GM10847 (cell line): ENCODE measurements around the gene CDH13.

Source experiments
- POLR2A ChIP-seq: IDR thresholded peaks from 2 replicates; pipeline ENCODE4 v1.6.1; 2011; ENCODE audit not compliant: insufficient read length; ENCODE audit errors: extremely low read depth

Gene CDH13

DNA sequence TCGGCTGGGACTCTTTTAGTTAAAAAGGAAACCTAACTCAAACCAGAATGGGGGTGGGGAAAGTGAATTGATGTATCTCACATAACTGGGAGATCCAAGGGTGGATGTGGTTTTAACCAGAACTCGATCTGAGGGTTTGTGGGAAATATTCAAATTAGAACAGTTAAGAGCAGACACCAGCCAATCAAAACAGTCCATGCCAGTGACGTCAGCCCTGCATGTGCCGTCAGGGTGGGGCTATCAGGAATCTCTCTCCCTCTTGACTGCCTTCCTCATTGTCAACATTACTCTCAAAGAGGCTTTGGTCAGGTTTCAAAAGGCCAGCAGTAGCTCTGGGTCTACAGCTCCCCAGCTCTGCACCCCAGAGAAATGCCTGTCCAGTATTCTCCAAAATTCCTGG lies 1086.8 kb downstream of the CDH13 start:
- no peak for TF ChIP-seq POLR2A

DNA sequence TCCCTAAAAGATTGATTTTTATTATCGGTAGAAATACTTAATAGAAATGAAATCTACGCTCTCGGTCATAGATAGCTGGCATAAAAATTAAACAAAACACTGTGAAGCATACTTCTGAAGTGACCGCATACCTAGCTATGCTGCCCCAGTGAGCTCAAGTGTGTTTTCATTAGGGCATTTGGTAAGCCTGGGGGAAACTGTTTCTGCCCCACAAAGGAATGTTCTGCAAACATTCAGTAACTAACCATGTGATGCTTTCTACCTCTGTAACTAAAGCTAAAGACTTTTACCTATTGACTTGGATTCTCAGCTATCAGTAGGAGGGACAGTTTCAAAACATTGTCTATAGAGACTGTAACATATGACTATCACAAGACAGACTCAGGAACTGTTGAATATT lies 1087.5 kb downstream of the CDH13 start:
- TF ChIP-seq POLR2A, result no peak

DNA sequence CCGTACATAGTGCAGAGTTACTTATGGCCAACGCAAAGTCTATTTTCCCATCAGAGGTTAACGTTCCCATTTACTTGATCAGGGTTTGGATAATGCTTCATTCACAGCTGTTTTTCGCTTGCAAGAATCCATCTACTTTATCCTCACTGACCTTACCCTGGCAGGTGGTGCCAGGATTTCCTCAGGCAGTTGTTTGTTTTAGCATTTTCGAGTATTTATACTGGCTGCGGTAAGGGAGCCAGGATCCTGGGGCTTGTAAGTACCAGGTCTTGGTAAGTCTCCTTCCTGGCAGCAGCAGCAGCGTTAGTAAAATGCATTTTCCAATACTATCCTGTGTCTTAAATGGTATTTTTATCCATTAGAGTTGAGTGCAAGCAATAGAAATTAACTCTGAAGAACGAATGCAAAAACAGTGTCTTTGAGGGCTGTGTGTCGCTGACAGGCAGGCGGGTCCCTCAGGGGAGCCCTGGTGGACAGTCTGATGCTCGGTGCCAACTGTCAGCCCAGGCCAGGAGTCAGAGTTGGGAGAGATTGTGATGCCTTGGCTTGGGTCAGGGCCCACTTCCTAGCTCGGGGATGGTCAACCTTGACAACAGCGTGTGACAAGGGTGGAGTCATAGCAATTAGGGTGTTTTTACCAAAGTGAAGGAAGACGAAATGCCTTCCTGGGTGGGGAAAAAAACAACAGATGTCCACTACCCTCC lies 1088.6 kb downstream of the CDH13 start:
- no peak for TF ChIP-seq POLR2A

DNA sequence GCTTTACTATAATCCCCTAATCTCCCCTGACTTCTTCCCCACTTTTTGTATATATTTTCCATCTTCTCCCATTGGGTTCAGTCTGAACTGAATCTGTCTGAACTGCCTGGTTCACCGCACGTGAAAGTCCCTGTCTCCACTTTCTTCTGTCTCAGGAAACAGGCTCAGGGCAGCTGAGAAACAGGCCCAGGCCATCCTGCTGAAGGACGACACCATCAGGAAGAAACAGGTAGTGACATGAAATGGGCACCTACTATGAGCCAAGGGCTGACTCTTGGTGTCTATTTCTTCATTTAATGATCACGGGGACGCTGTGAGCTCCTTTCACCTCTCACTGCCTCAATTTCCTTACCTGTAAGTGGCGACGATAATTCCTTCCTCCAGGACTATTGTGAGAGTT lies 1090.5 kb downstream of the CDH13 start:
- TF ChIP-seq POLR2A, result no peak

DNA sequence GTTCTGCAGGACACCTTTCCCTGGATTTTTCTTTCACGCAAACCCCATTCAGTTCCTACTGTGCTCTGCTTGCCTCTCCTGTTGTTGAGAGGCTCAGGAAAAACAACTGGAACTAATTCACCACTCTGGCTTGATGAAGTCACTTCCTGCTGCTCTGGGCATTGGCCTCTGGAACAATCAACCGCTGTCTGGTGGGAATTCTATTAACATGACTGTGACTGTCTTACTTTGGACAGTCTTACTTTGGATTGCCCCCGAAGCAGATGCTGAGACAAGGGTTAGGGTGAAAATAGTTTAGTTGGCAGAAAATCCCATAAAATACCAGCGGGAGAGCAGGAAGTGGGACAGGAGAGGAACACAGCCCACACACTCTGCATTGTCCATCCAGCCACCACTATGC lies 1091.0 kb downstream of the CDH13 start:
- no peak for TF ChIP-seq POLR2A

DNA sequence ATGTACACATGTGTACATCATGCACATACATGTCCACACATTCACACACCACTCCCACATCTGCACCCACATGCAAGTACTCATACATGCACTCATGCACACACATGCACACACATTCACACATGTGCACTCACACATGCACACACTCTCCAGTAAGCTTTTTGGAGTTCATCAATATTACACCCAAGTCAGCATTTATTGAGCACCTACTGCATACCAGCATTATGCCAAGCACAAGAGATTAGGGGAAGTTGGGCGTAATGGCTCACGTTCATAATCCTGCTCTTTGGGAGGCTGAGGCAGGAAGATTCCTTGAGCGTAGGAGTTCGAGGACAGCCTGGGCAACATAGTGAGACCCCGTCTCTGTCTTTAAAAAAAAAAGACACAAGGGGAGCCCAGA lies 1093.4 kb downstream of the CDH13 start:
- no peak for TF ChIP-seq POLR2A

DNA sequence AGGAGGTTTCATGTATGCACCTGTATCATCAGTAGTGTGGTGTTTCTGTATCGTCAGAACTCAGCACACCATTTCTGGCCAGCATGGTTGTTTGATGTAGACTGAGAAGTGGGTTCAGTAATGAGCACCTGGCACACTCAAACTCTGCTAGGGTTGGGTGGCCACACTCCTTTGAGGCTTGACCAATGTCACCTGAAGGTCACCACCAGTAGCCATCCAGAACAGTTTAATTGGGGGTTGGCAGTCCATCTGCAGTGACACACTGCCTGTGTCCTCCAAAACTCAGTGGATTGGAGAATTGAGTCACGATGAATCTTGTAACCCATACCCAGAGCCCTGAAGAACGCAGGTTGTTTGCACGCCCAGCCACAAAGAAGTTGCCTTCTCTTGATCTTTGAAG lies 1094.2 kb downstream of the CDH13 start:
- no peak for TF ChIP-seq POLR2A

DNA sequence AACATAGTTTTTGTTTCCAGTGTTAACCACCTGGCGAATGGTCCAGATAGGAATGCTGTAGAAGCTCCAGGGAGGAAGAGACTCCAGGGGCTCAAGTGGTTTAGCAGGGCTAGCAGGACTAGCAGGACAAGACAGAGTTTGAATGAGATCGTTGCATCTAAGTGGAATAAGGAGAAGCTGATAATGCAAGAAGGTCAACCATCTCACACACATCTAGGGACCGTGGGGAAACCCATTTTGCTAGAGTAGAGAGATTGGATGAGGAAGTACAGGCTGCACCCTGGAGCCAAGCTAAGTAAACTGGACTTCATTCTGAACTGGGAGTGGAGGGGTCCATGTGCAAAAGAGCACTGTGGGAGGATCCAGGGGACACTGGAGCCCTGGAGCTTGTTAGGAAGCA lies 1094.9 kb downstream of the CDH13 start:
- TF ChIP-seq POLR2A, result no peak

DNA sequence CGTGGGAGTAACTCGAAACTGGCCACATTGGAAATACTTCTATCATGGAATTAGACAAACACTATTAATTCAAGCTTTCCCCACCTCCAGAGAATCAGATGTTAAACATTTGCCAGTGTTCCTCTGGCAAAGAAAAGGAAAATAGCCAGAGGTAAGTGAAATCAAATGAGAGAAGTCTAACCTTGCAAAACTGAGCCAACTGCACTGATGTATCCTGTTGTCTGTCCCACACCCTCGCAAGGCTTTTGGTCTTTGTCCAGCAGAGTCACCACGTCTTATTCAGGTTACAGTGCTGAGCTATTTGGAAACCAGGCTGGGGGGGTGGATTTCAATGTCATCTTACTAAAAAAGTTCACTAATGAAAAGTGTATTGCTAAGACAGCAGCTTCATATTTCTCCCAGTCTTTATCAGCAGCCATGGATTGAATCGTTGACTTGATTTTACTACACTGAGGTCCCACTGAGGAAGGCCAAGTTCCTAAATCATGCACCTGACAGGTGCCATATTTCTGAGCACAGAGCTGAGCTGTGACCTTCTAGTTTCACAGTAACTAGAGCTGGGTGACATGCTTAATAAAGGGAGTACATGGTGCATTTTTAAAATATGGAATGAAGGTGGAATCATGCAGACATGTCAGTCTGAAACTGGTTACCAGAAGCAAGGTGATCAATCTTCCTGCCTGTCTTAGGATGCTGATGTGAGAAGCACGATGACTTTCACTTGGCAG lies 1095.9 kb downstream of the CDH13 start:
- TF ChIP-seq POLR2A, result no peak

DNA sequence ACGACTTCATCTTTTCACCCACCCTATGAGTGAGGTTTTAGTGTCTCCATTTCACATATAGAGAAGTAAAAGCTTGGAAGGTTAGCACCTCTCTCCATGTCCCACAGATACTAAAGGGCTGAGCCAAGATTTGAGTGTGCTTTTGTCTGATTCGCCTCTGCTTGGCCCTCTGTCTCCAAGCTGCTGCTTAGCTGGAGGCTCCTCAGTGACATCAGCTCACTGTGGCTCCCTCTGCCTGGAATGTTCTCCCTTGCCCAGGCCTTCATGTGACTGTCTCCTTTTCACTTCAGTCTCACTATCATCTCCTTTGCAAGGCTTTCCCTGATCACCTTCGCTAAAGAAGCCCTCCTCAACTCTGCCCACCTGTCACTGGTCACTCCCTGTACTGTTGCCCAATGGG lies 1096.5 kb downstream of the CDH13 start:
- no peak for TF ChIP-seq POLR2A

DNA sequence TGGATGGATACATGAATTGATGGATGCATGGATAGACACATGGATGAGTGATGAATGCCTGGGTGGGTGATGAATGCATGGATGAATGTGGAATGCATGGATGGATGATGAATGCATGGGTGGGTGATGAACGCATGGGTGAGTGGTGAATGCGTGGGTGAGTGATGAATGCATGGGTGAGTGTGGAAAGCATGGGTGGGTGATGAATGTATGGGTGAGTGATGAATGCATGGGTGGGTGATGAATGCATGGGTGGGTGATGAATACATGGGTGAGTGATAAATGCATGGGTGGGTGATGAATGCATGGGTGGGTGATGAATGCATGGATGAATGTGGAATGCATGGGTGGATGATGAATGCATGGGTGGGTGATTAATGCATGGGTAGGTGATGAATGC lies 1097.1 kb downstream of the CDH13 start:
- no peak for TF ChIP-seq POLR2A

DNA sequence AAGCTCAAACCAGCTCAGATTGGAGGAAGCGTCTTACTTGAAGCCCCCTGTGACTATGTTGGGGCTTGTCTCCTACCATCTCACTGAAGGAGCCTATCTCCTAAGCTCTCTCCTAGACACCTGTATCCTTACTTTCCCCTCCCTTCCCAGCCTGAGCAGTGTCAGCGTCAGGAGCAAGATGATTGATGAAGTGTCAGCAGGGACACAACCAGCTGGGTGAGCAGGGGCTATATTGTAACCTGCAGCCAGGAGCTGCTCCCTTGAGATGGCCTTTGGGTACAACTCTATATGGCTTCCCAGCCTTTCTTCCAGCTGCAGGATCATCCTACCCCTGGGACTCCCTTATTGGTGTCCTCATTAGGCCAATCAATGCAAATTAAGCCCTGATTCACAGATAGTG lies 1097.8 kb downstream of the CDH13 start:
- no peak for TF ChIP-seq POLR2A

DNA sequence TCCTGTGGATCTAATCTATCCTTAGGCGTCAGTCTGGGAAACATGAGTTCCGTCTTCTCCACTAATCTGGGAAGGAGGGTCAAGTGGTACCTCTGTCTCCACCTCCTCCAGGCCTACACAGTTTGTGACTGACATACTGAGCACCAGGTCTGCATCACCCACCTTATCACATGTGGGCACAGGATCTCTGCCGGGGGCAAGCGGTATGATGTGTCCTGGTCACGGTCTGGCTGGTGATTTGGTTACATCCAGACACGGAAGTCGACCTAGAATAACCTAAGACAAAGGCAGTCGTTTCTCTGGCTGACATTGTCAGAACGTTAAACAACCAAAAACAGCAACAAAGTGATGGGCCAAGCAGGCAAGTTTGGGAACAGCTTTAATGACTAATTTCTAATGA lies 1098.5 kb downstream of the CDH13 start:
- TF ChIP-seq POLR2A, result no peak

DNA sequence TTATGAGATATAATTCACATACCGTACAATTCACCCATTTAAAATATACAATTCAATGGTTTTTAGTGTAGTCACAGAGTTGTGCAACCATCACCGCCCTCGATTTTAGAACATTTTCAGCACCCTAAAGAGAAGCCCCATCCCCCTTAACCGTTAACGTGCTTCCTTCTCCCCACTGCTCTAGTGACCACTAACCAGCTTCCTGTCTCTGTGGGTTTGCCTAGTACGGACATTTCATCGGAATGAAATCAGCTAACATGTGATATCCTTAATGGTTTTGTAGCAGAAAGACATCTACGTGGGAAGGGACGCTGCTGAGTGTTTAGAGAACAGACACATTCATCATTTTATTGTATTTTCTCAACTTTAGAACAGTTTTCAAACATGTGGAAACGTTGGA lies 1100.2 kb downstream of the CDH13 start:
- no peak for TF ChIP-seq POLR2A

DNA sequence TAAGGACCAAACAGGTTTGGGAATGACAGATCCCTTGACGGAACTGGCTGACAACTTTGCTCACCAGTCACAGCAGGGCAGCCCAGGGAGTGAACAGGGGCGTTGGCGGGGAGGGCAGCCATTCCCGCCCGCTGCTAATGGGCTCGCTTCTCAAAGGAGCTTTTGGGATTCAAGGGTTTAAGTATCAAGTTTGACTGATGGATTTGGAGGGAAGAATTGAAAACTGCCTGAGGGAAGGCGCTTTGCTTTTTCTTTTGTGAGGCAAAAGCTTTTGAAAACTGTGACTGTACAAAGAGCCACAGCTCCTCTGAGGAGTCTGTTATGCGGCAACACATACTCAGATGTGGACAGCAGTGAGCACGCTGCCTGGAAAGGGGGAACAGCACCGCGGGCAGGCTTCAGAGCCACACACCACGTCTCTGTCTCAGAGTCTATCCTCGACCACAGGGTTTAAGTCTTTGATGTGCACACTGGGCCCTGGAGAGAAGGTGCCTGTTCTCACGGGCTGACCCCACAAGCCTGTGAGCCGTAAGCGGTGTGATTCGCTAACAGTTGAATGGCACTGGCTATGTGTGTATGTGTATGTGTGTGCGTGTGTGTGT lies 1101.1 kb downstream of the CDH13 start:
- no peak for TF ChIP-seq POLR2A

DNA sequence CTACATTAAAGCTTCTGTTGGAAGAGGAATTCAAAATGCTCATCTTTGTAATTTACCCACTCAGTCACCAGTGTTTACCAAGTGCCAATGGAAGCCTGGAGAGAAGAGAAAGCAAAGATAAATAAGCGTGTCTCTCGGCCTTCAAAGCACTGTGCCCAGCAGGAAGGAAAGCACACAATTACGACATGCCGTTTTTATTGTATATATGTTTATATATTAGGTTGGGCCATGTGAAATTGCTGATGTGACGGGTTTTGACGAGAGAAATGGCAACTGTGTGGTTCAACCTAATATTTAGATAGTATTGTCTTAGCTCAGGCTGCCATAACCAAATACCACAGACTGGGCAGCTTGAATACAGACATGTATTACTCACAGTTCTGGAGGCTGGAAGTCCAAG lies 1101.7 kb downstream of the CDH13 start:
- no peak for TF ChIP-seq POLR2A
